Astrocyte of the cerebellum (primary cell): Measurements from ENCODE around the gene RFPL1.

Source experiments
- DNase-seq: peaks from one replicate; pipeline ENCODE4 v3.0.0-alpha.2; 2011; ENCODE audit warnings: low read depth
- H3K4me3 ChIP-seq: 2 replicates; pipeline ENCODE4 v1.5.1; 2011; ENCODE audit warnings: mild to moderate bottlenecking, low read depth, low read length, moderate library complexity
- in situ Hi-C: cut with HindIII; loops from 2 replicates; pipeline ENCODE4 v1.10.0; 2017; ENCODE audit warnings: low sequenced_read_pairs
- TF ChIP-seq, protein P1 (sequence below): IDR thresholded peaks from 2 replicates; pipeline ENCODE4 v1.5.1; 2012; ENCODE audit warnings: low read length, low read depth, moderate library complexity, mild to moderate bottlenecking; ENCODE audit errors: missing control alignments

RFPL1 gene

DNA sequence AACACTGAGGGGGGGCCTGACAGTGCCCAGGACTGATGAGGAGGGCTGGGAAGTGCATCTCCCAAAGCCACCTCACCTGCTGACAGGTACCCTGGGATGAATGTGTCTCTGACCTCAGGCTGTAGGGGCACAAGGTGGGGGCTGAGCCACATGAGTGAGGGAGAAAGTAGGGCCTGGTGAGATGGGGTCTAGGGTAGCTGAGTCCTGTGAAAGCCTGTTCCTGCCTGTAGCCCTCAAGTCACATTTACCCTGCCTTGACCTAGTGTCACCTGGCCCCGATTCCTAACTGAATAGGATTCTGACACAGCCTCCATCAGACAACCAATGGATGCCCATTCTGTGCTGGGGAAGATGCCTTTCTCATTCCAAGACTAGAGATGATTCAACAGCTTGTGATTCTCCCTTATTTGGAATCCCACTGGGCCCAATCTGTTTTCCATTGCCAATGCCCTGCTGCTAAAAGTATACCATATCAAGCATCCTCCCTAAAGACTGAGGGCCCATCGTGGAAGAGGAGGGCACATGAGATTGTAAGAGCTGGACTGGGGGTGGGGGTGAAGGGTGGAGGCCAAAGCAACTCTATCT is 11.1 kb upstream of the RFPL1 start:
- no peak for DNase-seq
- H3K4me3 ChIP-seq = no peak overlapping the region
- TF ChIP-seq, protein P1, sequence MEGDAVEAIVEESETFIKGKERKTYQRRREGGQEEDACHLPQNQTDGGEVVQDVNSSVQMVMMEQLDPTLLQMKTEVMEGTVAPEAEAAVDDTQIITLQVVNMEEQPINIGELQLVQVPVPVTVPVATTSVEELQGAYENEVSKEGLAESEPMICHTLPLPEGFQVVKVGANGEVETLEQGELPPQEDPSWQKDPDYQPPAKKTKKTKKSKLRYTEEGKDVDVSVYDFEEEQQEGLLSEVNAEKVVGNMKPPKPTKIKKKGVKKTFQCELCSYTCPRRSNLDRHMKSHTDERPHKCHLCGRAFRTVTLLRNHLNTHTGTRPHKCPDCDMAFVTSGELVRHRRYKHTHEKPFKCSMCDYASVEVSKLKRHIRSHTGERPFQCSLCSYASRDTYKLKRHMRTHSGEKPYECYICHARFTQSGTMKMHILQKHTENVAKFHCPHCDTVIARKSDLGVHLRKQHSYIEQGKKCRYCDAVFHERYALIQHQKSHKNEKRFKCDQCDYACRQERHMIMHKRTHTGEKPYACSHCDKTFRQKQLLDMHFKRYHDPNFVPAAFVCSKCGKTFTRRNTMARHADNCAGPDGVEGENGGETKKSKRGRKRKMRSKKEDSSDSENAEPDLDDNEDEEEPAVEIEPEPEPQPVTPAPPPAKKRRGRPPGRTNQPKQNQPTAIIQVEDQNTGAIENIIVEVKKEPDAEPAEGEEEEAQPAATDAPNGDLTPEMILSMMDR = no peak
- in situ Hi-C loops = no loop called here

DNA sequence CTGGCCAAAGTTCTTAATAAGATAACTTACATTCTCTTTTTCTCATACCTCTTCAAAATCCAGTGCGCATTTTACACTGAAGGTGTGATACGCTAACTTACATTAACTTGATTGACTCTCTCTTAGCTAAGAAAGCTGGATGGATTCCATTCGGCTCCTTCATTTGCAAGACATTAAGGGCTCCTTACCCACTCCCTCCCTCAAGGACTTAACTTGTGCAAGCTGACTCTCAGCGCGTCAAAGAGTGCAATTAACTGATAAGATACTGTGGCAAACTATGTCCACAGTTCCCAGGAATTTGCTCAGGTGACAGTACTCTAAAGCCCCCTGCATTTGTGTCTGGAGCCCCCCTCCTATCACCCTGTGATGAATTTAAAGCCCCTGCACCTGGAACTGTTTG is 6.4 kb upstream of the RFPL1 start:
- DNase-seq = no peak
- TF ChIP-seq, protein P1 = no peak
- in situ Hi-C loops = no loop called here
- no peak overlapping the region for H3K4me3 ChIP-seq

DNA sequence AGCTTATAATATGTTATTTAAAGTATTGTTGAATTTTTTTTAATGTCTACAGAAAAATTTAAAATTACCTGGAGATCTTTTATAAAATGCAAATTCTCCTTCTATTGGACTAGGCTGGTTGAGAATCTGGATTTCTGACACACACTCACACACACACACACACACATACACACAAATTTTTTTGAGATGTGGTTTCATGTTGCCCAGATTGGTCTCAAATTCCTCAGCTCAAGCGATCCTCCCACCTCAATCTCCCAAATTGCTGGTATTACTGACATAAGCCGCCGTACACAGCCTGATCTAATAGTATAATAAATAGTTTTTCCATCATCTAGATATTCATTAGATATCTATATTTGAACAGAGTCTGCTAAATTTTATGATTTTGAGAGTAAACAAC is 4.5 kb upstream of the RFPL1 start:
- no peak for DNase-seq
- TF ChIP-seq, protein P1 = no peak
- in situ Hi-C loops = no loop called here
- no peak overlapping the region for H3K4me3 ChIP-seq

DNA sequence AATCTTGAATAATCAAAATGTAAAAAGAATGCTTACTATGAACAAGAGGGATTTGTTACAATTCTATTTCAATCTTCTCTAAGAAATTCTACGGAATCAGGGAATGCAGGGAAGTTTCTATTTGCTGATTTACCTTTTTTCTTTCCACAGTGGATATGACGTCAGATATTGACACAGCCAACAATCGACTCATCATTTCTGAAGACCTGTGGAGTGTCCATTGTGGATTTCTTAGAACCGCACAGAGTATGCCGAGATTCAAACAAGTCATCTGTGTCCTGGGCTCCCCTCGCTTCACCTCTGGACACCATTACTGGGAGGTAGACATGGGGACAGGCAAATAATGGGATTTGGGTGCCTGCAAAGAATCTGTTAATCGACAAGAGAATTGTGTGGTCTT is 4.1 kb upstream of the RFPL1 start:
- TF ChIP-seq, protein P1 = no peak
- no peak for DNase-seq
- in situ Hi-C loops = no loop called here
- no peak overlapping the region for H3K4me3 ChIP-seq

DNA sequence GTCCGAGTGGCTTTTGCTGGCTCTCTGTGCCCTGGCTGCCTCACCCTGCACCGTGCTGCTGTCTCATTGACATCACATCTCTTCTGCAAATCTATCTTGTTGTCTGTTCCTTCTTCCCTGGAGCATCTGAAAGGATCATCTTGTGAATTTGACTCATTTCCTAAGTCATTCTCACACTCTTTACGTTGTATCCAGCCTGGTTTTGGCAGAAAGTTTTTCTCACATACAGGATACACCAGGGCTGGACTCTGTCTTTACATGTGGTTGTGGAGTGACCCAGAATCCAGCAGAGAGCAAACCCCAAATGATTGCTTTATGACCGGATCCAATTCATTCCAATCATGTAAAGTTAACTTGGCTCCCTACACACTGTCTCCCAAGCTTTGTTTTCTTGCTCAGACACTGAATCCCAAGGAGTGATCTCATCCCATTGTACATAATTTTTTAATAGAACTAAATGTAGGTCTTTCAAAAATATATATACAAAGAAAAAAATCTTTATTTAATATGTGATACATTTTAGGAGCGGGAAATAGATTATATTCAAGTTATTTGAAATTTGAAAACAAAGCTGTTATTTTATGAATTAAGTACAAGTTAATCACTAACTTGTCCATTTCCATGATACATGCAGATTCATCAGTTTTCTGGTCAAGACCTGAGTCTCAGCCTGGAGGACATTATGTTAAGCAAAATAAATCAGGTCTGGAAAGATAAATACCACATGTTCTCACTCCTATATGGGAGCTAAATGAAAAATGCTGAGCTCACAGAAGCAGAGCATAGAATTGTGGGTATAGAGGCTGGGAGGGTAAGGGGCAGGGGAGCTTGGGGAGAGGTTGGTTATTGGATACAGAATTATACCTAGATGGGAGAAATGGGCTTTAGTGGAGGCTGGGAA is 2.9 kb upstream of the RFPL1 start:
- TF ChIP-seq, protein P1 = no peak
- peak; percentile 27 for DNase-seq
- H3K4me3 ChIP-seq = no peak overlapping the region
- in situ Hi-C loops = no loop called here

DNA sequence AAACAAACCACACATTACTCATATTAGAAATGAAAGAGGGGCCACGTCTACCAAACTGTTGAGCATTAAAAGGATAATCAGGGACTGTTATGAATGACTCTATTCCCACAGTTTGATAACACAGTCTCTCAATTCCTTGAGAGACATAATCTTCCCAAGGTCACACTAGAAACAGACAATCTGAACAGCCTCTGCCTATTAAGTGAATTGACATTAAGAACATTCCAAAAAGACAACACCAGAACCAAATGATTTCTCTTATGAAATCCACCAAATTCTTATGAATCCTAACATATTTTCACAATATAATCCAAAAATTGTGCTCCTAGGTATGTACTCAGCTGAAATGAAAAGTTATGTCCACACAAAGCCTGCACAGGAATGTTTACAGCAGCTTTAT is 4.6 kb downstream of the RFPL1 start:
- in situ Hi-C loops = no loop called here
- H3K4me3 ChIP-seq = no peak overlapping the region
- TF ChIP-seq, protein P1 = no peak
- DNase-seq = no peak
